ENCODE measurements around the gene SPEN. TPM values are rescaled to one million over a fixed set of nuclear protein-coding genes. Genes with fewer than 3 reads are reported as not detected.

The SPEN gene
- total and polyA plus RNA-seq, 2 of the 13 experiments (the other 11 are each of a cell fraction or from before 2014, with no cell fraction given): 4.8 to 14.0 TPM

- TF ChIP-seq GMEB1 (CRISPR knock-in tag; IDR thresholded peaks at IDR 0.05; ENCODE audit: borderline replicate concordance) (no peak; the same call in 1 of the 2 replicates), MLLT10 (CRISPR knock-in tag; IDR thresholded peaks at IDR 0.05) (0 out of 2 replicates have a peak, but pooled peaks have one; percentile 52), KLF11 (CRISPR knock-in tag; IDR thresholded peaks at IDR 0.05) (0 out of 2 replicates have a peak, but pooled peaks have one; percentile 48), LBX2 (CRISPR knock-in tag; IDR thresholded peaks at IDR 0.05; ENCODE audit: borderline replicate concordance) (no peak), CBX1 (IDR thresholded peaks at IDR 0.05; ENCODE audit: low read depth) (no peak), SUZ12 (IDR thresholded peaks at IDR 0.05; ENCODE audit: low read depth, low read length) (no peak), ZSCAN12 (CRISPR knock-in tag; IDR thresholded peaks at IDR 0.05) (peak; percentile 87), CENPBD1 (CRISPR knock-in tag; IDR thresholded peaks at IDR 0.05; ENCODE audit: borderline replicate concordance, low read depth) (peak; percentile 35; the same call in 1 of the 2 replicates), HNF1B (CRISPR knock-in tag; IDR thresholded peaks at IDR 0.05) (peak; percentile 60; the same call in 1 of the 2 replicates), NKX3-1 (CRISPR knock-in tag; IDR thresholded peaks at IDR 0.05) (peak; percentile 85), ZNF225 (CRISPR knock-in tag; IDR thresholded peaks at IDR 0.05) (0 out of 2 replicates have a peak, but pooled peaks have one; percentile 23), CEBPZ (IDR thresholded peaks at IDR 0.05; ENCODE audit: low read length) (no peak), POLR2G (IDR thresholded peaks at IDR 0.05; ENCODE audit: low read depth, low read length) (peak; percentile 92), REXO4 (CRISPR knock-in tag; IDR thresholded peaks at IDR 0.05; ENCODE audit: borderline replicate concordance) (peak; percentile 38; the same call in 1 of the 2 replicates), ATF7-NPFF (CRISPR knock-in tag; IDR thresholded peaks at IDR 0.05; ENCODE audit: low read depth) (peak; percentile 89), ZNF33A (CRISPR knock-in tag; IDR thresholded peaks at IDR 0.05; ENCODE audit: borderline replicate concordance) (no peak), FOXC1 (CRISPR knock-in tag; IDR thresholded peaks at IDR 0.05; ENCODE audit: borderline replicate concordance) (no peak; the same call in 1 of the 2 replicates), MYC (CRISPR knock-in tag; IDR thresholded peaks at IDR 0.05; ENCODE audit: borderline replicate concordance) (peak; percentile 90), ZNF703 (CRISPR knock-in tag; IDR thresholded peaks at IDR 0.05; ENCODE audit: borderline replicate concordance) (no peak; the same call in 1 of the 2 replicates), SRSF1 (optimal IDR thresholded peaks at IDR 0.05; ENCODE audit: low read depth, low read length) (no peak), NFIC (IDR thresholded peaks at IDR 0.05; ENCODE audit: low read length) (no peak), ZNF552 (CRISPR knock-in tag; IDR thresholded peaks at IDR 0.05; ENCODE audit: borderline replicate concordance) (no peak)
Observed at GRCh38 chr1:15834406-15835204, 12.9 kb upstream of the SPEN start (continued).
